Activated CD4-positive, alpha-beta T cell treated with anti-CD3 and anti-CD28 coated beads, Interleukin-2, amount 50 U/mL, for 1 hour (primary cell): ENCODE data around the gene PRKAG2.

Experiments used
- DNase-seq: peaks from one replicate; pipeline ENCODE4 v3.0.0-alpha.2; 2020

PRKAG2 gene

GRCh38 chr7:151738925-151739324 lies 138.0 kb downstream of the PRKAG2 start:
- no peak for DNase-seq

- DNase-seq = no peak
These were observed 140.5 kb downstream of the PRKAG2 start for GRCh38 chr7:151736403-151736909.

- DNase-seq = no peak
These were observed 141.0 kb downstream of the PRKAG2 start for GRCh38 chr7:151735851-151736402.

- no peak for DNase-seq
These were observed 141.6 kb downstream of the PRKAG2 start for GRCh38 chr7:151735186-151735850.

- DNase-seq = no peak
These were observed 143.9 kb downstream of the PRKAG2 start for GRCh38 chr7:151732834-151733592.

- DNase-seq = no peak
These were observed 144.6 kb downstream of the PRKAG2 start for GRCh38 chr7:151732292-151732691.

DNA sequence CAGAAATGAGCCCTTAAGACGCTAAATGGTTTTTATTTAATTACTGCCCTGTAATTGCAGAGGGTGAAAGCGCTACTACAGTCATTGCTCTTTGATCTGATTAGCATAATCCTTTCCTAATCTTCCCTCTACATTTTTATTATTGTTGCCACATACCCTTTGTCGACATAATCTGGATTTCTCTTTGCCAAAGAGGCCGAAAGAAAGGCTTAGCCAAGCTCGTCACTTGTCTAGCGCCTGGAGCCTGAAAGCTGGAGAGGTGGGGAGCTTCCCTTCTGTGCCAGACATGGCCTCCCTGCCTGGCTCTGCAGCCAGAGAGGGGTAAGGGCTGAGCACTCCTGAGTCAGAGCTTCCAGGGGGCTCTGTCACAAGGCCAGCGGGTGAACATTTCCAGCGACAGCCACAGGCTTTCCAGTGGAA lies 145.9 kb downstream of the PRKAG2 start:
- no peak for DNase-seq

DNA sequence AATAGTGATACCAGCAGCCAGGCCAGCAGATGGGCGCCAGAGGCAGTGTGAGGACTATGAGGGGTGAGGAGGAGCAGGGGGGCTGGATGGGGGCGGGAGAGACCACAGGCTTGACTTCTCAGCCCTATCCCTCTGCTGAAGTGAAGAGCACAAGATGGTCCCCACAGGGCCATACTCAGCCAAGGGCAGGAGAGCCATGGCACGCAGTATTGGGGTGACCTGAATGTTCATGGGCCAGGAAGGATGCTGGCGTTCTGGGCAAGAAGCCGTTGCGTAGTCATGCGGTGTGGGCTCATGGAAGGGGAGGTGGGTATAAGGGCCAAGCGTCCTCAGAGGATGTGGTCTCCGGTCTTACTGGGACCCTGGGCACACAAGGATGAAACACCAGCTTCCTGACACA lies 146.3 kb downstream of the PRKAG2 start:
- DNase-seq = no peak

DNA sequence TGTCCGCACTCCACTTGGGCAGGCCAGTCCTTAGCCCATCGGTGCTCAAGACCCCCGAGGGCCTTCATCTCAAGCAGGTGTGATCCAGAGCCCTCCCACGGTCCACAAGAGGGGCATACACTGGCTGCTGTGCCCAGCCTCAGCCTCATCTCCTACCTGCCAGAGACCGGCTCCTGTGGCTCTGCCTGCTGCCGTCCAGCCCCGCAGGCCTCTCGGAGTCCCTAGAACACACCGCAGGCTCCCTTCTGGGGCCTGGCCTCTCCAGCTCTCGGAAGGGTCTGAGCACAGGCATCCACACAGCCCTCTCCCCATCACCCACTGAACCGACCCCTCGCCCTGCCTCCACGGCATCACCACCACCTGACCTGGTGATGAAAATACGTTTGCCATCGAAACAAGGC lies 147.4 kb downstream of the PRKAG2 start:
- no peak for DNase-seq

DNA sequence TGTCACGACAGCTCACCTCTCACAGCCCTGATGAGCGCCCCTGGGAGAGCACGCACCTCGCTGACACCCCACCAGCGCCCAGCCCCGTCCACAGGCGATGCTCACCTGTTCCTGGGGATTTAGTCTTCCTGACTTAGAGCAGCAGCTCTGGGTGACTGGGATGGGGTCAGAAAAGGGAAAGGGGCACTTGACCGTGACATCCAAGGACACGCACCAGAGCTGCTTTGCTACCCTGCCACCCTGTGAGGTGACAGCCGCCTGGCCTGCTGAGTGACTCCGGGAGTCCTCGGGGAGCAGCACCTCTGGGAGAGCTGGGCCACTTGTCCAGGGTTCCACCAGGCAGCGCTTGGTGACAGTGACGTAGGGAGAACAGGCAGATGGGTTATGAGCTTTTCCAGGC lies 148.2 kb downstream of the PRKAG2 start:
- DNase-seq = no peak

GRCh38 chr7:151728286-151728660 lies 148.6 kb downstream of the PRKAG2 start:
- no peak for DNase-seq

DNA sequence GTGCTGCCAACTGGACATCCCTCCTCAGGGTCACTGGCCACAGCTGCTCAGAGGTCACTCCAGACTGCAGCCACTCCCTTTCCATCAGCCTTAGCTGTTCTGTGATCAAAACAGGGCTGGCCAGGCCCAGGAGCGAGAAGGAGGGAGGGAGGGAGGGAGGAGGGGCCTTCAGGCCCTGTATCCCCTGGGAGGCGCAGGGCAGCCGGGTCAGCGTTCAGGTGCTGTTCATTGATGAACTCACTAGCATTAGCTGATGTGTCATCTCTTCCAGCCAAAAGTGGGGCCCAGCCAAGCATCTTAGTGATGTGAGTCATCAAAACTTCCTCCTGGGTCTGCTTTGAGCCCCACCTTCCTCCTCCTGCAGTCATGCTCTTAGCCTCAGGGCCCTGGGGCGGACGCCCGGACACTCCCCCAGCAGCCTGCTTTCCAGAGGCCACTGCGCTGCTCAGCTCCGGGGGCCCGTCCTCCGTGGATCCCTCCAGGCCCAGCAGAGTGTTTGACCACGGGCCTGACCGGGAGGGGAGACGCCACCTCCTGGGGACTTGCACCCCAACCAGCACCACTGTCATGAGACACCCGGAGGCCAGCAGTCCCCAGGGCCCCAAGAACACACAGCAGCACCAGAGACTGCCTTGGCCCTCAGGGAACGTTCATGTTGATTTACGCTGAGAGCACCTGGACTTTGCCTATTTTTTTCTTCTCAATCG lies 149.2 kb downstream of the PRKAG2 start:
- DNase-seq = no peak

GRCh38 chr7:151726652-151727578 lies 150.0 kb downstream of the PRKAG2 start:
- no peak for DNase-seq

DNA sequence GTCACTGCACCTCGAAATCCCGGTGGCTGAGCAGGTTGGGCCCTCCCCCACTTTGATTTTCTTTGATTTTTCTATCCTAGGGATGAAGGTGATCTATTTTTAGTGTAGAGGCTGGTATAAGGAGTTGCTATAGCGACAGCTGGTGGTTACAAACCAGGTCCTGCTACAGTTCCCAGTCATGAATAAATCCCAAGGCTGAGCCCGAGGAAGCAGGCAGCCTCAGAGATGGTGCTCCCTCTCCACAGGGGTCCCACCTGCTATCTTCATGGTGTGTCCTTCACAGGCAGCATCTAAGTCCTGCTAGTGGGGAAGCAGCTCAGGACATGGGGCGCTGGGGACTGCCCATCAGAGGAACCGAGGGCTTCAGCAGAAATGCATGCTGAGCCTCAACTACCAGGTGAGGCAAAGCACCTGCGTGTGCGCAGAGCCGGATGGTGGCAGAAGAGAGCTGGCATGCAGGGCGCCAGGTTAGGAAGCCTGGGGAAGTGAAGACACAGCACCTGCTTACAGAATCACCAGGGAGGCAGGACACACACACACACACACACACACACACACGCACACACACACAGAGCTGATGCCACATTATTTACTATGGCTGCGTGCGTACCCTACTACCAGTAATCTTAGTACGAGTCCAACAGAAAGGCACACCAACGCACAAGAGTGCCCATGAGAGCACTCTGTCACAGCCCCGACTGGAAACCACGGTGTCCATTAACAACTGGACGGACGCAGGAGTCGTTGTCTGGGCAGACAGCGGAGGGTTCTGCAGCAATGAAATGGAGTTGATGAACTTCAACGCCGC lies 150.9 kb downstream of the PRKAG2 start:
- no peak for DNase-seq

DNA sequence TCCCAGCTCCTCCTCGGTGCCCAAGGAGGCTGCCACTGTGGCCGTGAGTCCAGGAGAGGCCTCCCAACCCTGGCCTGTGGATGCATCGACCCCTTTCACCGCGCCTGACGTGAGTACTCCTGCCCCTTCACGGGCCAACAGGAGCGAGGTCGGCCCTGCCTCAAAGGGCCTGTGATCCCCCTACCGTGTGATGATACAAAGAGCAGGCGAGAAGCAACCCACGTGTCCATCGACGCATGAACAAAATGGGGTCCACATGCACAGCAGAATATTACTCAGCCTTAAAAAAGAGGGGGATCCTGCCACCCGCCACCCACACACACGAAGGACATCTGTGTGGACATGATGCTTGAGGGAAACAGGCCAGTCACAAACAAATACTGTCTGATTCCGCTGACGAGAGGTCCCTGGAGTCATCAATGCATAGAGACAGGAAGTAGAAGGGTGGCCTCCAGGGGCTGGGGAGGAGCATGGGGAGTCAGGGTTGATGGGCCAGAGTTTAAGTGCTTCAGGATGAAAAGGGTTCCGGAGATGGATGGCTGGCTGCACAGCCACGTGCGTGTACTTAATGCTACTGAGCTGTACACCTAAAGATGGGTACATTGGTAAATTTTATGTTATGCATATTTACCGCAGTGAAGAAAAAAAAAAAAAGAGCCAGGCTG lies 151.9 kb downstream of the PRKAG2 start:
- DNase-seq = no peak

GRCh38 chr7:151724250-151724915 lies 152.5 kb downstream of the PRKAG2 start:
- DNase-seq = no peak

- DNase-seq = no peak
These were observed 153.6 kb downstream of the PRKAG2 start for GRCh38 chr7:151723321-151723720.

DNA sequence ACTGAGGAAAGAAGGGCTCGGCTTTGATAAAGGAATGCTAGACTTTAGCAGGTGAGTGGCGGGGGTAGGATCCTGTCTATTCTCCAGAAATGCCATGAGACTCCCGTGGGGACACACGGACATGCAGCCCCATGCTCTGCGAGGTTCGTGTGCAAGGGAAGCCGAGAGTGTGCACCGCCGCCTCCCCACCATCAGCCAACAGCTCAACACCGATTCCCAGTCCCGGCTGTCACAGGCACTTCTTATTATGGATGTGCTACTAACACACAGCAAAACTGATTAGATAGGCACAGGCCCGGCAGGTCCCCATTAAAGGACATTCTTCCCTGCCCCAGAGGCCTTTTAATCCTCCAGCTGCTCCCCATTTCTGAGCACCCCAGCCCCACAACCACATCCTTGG lies 154.4 kb downstream of the PRKAG2 start:
- no peak for DNase-seq

DNA sequence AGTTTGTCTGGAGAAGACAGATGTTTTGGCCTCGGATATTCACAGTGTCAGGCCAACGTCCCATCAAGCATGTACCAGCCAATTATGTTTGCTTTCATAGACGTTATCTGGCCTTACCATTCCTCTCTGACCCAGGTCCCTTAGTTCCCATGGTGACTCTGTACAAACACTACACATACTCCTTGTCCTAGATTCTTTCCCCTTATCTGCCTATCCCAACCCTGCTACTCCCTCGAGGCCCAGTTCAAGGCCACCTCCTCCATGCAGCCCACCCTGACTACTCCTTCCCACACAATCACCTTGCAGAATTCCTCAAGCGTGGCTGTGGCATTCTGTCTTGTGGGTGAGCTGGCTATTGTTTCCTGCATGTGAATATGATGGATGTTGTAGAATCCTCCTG lies 155.2 kb downstream of the PRKAG2 start:
- no peak for DNase-seq

- DNase-seq = no peak
These were observed 155.7 kb downstream of the PRKAG2 start for GRCh38 chr7:151721236-151721635.
